Ovary (tissue), 9 donors: ENCODE results near the gene TPO. TPM values are rescaled to one million over a fixed set of nuclear protein-coding genes. Genes with fewer than 3 reads are reported as not detected.

Source experiments
- DNase-seq, 5 donors: peaks; one replicate each; pipeline ENCODE4 v3.0.0-alpha.2; 2019 to 2020
- H3K27ac ChIP-seq, 2 donors: fragments of 200-600 bp; one replicate each; pipeline versions ENCODE4 v1.5.1 to v1.8.0; 2019 to 2022
- H3K27me3 ChIP-seq: fragments of 200-600 bp; one replicate; pipeline ENCODE4 v1.8.0; 2022
- H3K36me3 ChIP-seq: fragments of 200-600 bp; sonication (generic); one replicate; pipeline ENCODE4 v1.5.1; 2019
- H3K4me1 ChIP-seq: one replicate; pipeline ENCODE4 v1.8.1; 2013; ENCODE audit warnings: mild to moderate bottlenecking, moderate library complexity; ENCODE audit not compliant: insufficient read depth
- H3K4me3 ChIP-seq: fragments of 200-600 bp; sonication (generic); one replicate; pipeline ENCODE4 v1.5.1; 2017
- H3K9me3 ChIP-seq, 2 donors: fragments of 200-600 bp in 1 of 2; sonication (generic) in 1 of 2; one replicate each; pipeline versions ENCODE4 v1.5.1 to v1.8.1; 2013 to 2019; ENCODE audit warnings: mild to moderate bottlenecking in 1 of 2, moderate library complexity in 1 of 2
- EP300 ChIP-seq: sonication (generic); formaldehyde crosslinking; IDR thresholded peaks from one replicate; pipeline ENCODE4 v1.6.1; 2017; ENCODE audit warnings: antibody characterized with exemption
- POLR2A ChIP-seq: fragments of 450-650 bp; IDR thresholded peaks from one replicate; pipeline ENCODE4 v1.6.1; 2017; ENCODE audit warnings: antibody characterized with exemption, mild to moderate bottlenecking, moderate library complexity
- WGBS, 3 donors: extraction: QIAGEN DNeasy Blood & Tissue Kit in 1 of 3; methylation state at CpG; one replicate each; pipeline versions ENCODE4 v1.1.5 to v1.1.7; 2013 to 2017; 5-methylcytosine and 5-hydroxymethylcytosine counted together
- intact Hi-C, 4 donors: fragments of 100-400 bp; cut with DNase I; formaldehyde crosslinking; loops; one replicate each; pipeline versions ENCODE4 v1.11.0 to v1.15.1; 2022 to 2023
- polyA plus RNA-seq, 2 donors: library from polyadenylated mRNA; stranded (reverse); fragments of 200-250 nt in 1 of 2; fragments of 350-450 nt in 1 of 2; fragmentation: Illumina TruSeq in 1 of 2; extraction: RNeasy Lipid Tissue Mini Kit (QIAGEN cat#74804) in 1 of 2; gene quantifications; one replicate each; pipeline ENCODE4 v1.2.3, GENCODE V29; 2013 to 2014
- total RNA-seq, 7 donors: library from RNA; depleted of rRNA in 2 of 7; stranded (reverse); fragments of >200 nt in 2 of 7; fragmentation: NEBNext Ultra II Directional in 3 of 7; extraction: Animal tissue kit (Norgen Biotek cat#: 25700) in 3 of 7; gene quantifications; one replicate each; pipeline versions ENCODE4 v1.1.0 to v1.2.4, GENCODE V29; 2016 to 2023
- TF ChIP-seq, protein P1 (sequence below), 3 donors: fragments of 450-650 bp in 2 of 3; fragments of 200-600 bp in 1 of 3; IDR thresholded peaks; one replicate each; pipeline versions ENCODE4 v1.5.1 to v1.8.0; 2016 to 2022; ENCODE audit warnings: antibody characterized with exemption in 3 of 3, mild to moderate bottlenecking in 1 of 3
- donor health status: DM: no; HTN: no; CAD: no; lungs with moderate emphysema.
- donor health status: DM: no; HTN: no; CAD: no.
- donor health status: Bipolar disorder and iron deficiency.
- donor health status: DM: yes; HTN: yes; CAD: no.
- donor health status: DM: no; HTN: no; CAD: no.
- donor health status: DM: yes; HTN: yes; CAD: no.

TPO gene
- total and polyA plus RNA-seq, 9 donors: 0.18 to 0.46 (median 0.30) TPM; not detected in 4

DNA sequence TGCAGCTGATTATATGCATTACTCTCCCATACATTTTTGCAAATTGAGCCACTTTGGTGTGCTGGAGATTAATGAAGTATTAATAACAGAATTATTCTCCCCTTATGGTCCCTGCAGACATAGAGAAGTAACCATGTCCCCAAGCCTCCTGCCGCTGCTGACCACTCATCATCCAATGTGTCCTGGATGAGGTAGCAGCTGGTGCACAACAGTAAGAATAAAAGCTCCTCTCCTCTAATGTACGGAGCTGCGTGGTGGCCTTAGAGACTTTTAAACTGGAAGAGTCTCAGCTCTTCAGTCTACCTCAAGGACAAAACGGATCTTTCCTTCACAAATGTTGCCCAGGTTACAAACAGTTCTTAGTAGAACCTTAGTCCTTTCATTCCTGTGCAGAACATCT is 37.7 kb downstream of the TPO start:
- intact Hi-C loops: no loop called here
- TF ChIP-seq EP300: no peak
- no peak for TF ChIP-seq POLR2A
- TF ChIP-seq, protein P1, sequence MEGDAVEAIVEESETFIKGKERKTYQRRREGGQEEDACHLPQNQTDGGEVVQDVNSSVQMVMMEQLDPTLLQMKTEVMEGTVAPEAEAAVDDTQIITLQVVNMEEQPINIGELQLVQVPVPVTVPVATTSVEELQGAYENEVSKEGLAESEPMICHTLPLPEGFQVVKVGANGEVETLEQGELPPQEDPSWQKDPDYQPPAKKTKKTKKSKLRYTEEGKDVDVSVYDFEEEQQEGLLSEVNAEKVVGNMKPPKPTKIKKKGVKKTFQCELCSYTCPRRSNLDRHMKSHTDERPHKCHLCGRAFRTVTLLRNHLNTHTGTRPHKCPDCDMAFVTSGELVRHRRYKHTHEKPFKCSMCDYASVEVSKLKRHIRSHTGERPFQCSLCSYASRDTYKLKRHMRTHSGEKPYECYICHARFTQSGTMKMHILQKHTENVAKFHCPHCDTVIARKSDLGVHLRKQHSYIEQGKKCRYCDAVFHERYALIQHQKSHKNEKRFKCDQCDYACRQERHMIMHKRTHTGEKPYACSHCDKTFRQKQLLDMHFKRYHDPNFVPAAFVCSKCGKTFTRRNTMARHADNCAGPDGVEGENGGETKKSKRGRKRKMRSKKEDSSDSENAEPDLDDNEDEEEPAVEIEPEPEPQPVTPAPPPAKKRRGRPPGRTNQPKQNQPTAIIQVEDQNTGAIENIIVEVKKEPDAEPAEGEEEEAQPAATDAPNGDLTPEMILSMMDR (IDR thresholded peaks at IDR 0.05): no peak
- Histone ChIP-seq H3K4me3 (no peak overlapping the region), H3K27ac (no peak overlapping the region), H3K4me1 (peaks cover 3% of the 10 kb centered on the region), H3K9me3 (peaks cover 0 to 3% of the 10 kb centered on the region in 2 donors), H3K27me3 (no peaks in the 10 kb centered on the region), H3K36me3 (no peaks in the 10 kb centered on the region)
- 58 to 69% (median 61%) methylated on average over 4 of the region's 4 CpGs for WGBS, 3 donors
- no peak for DNase-seq

DNA sequence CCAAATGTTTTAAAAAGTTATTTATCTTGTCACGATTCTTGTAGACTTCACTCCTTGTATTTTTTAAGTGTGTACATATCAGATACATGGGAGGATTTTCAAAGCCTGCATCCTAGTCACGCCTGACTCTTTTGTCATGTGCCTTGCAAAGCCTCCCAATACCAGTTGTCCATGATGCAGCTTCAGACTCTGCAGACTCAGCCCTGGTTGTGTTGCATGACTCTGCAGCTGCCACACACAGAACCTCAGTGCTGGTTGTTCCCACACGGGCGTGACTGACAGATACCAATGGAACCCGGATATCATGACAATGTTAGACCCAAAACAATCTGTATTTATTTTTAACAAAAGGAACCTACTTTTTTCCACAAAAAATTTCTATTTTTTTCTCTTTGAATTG is 38.2 kb downstream of the TPO start:
- Histone ChIP-seq H3K9me3 (peaks cover 0 to 3% of the 10 kb centered on the region in 2 donors), H3K36me3 (no peaks in the 10 kb centered on the region), H3K4me1 (peaks cover 3% of the 10 kb centered on the region), H3K27me3 (no peaks in the 10 kb centered on the region), H3K4me3 (no peak overlapping the region), H3K27ac (no peak overlapping the region)
- intact Hi-C loops: no loop called here
- DNase-seq: no peak
- TF ChIP-seq, protein P1 (IDR thresholded peaks at IDR 0.05): no peak
- TF ChIP-seq EP300 (no peak), POLR2A (no peak)
- WGBS, 3 donors: 71 to 82% (median 74%) methylated on average over 5 of the region's 5 CpGs

DNA sequence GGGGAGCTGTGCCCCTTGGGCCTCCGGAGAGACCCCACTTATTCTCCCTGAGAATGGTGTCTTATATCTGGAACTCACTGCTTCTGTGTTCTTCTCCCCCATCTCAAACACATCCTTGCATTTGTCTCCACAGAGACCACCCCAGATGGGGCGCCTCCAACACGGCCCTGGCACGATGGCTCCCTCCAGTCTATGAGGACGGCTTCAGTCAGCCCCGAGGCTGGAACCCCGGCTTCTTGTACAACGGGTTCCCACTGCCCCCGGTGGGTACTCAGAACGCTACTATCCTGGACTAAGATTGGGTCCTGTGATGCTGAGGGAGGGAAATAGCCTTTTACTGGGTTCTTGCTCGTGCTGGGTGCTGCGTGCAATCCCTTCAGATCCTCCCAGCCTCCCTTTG is 40.3 kb downstream of the TPO start:
- H3K36me3 ChIP-seq: no peaks in the 10 kb centered on the region
- WGBS, 3 donors: 93 to 96% (median 93%) methylated on average over 12 of the region's 12 CpGs
- TF ChIP-seq POLR2A (no peak), EP300 (no peak)
- TF ChIP-seq, protein P1 (IDR thresholded peaks at IDR 0.05): no peak
- H3K27ac ChIP-seq: no peak overlapping the region
- intact Hi-C loops: no loop called here
- no peaks in the 10 kb centered on the region for H3K9me3 ChIP-seq
- no peak for DNase-seq
- H3K4me1 ChIP-seq: peaks cover 3% of the 10 kb centered on the region
- H3K4me3 ChIP-seq: no peak overlapping the region
- no peaks in the 10 kb centered on the region for H3K27me3 ChIP-seq

DNA sequence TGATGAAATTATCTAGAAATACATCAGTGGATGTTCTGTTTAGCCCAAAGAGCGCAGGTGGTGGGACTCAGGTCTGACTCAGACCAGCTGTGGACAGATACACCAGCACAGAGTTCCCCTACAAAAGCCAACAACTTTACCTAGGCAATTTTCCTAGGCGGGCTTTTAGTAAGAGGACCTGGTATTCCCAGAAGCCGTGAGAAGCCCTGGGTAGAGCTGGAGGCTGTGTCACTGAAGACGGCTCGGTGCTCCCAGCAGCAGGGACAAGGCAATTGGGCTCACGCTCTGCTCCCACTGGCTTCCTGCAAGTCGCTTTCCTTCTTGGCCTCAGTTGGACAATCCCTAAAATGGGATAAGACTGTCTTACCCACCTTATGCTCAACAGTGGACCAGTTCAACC is 41.1 kb downstream of the TPO start:
- intact Hi-C loops: no loop called here
- H3K9me3 ChIP-seq: no peaks in the 10 kb centered on the region
- no peak overlapping the region for H3K27ac ChIP-seq
- no peak for DNase-seq
- WGBS, 3 donors: 95 to 98% (median 97%) methylated on average over 7 of the region's 7 CpGs
- peaks cover 3% of the 10 kb centered on the region for H3K4me1 ChIP-seq
- H3K4me3 ChIP-seq: no peak overlapping the region
- no peak for TF ChIP-seq EP300
- TF ChIP-seq, protein P1 (IDR thresholded peaks at IDR 0.05): no peak
- no peak for TF ChIP-seq POLR2A
- H3K36me3 ChIP-seq: no peaks in the 10 kb centered on the region
- no peaks in the 10 kb centered on the region for H3K27me3 ChIP-seq
